Measurements from ENCODE around the gene ATP9A.

ATP9A gene

DNA sequence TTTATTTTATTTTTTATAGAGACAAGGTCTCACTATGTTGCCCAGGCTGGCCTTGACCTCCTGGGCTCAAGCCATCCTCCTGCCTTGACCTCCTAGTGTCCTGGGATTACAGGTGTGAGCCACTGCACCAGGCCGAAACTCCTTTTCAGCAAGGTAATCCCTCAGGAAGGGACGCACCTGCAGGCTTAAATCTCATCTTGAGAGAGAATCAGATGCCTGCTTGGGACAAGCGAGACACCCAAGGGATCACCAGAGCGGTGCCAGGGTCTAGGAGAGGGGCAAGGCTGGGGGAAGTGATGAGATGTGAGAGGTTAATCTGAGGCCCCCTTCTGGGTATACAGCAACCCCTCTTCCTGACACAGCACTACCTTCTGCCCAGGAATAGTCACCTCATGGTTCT is 4.0 kb upstream of the ATP9A start:
- no peak overlapping the region for H3K4me3 ChIP-seq (replicated peaks; ENCODE audit: insufficient read depth, low read length)
- no peak for DNase-seq (ENCODE audit: low read depth in 1 of 2, low spot score in 1 of 2)
- TF ChIP-seq, protein P1, sequence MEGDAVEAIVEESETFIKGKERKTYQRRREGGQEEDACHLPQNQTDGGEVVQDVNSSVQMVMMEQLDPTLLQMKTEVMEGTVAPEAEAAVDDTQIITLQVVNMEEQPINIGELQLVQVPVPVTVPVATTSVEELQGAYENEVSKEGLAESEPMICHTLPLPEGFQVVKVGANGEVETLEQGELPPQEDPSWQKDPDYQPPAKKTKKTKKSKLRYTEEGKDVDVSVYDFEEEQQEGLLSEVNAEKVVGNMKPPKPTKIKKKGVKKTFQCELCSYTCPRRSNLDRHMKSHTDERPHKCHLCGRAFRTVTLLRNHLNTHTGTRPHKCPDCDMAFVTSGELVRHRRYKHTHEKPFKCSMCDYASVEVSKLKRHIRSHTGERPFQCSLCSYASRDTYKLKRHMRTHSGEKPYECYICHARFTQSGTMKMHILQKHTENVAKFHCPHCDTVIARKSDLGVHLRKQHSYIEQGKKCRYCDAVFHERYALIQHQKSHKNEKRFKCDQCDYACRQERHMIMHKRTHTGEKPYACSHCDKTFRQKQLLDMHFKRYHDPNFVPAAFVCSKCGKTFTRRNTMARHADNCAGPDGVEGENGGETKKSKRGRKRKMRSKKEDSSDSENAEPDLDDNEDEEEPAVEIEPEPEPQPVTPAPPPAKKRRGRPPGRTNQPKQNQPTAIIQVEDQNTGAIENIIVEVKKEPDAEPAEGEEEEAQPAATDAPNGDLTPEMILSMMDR (IDR thresholded peaks at IDR 0.05; ENCODE audit: insufficient read depth, low read length): no peak
- TF ChIP-seq GABPA (IDR thresholded peaks at IDR 0.05; ENCODE audit: low read depth): no peak
- TF ChIP-seq SPI1 (IDR thresholded peaks at IDR 0.05; ENCODE audit: borderline replicate concordance, low read depth): no peak
- TF ChIP-seq, protein P2, sequence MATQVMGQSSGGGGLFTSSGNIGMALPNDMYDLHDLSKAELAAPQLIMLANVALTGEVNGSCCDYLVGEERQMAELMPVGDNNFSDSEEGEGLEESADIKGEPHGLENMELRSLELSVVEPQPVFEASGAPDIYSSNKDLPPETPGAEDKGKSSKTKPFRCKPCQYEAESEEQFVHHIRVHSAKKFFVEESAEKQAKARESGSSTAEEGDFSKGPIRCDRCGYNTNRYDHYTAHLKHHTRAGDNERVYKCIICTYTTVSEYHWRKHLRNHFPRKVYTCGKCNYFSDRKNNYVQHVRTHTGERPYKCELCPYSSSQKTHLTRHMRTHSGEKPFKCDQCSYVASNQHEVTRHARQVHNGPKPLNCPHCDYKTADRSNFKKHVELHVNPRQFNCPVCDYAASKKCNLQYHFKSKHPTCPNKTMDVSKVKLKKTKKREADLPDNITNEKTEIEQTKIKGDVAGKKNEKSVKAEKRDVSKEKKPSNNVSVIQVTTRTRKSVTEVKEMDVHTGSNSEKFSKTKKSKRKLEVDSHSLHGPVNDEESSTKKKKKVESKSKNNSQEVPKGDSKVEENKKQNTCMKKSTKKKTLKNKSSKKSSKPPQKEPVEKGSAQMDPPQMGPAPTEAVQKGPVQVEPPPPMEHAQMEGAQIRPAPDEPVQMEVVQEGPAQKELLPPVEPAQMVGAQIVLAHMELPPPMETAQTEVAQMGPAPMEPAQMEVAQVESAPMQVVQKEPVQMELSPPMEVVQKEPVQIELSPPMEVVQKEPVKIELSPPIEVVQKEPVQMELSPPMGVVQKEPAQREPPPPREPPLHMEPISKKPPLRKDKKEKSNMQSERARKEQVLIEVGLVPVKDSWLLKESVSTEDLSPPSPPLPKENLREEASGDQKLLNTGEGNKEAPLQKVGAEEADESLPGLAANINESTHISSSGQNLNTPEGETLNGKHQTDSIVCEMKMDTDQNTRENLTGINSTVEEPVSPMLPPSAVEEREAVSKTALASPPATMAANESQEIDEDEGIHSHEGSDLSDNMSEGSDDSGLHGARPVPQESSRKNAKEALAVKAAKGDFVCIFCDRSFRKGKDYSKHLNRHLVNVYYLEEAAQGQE (IDR thresholded peaks at IDR 0.05; ENCODE audit: insufficient replicate concordance, low read depth): no peak
- no peak for TF ChIP-seq POLR2AphosphoS5 (IDR thresholded peaks at IDR 0.05; ENCODE audit: low read depth)
- H3K27ac ChIP-seq (replicated peaks): no peak overlapping the region
- peaks cover 22% of the 10 kb centered on the region for H3K27me3 ChIP-seq (ENCODE audit: insufficient read depth, poor library complexity, severe bottlenecking)

DNA sequence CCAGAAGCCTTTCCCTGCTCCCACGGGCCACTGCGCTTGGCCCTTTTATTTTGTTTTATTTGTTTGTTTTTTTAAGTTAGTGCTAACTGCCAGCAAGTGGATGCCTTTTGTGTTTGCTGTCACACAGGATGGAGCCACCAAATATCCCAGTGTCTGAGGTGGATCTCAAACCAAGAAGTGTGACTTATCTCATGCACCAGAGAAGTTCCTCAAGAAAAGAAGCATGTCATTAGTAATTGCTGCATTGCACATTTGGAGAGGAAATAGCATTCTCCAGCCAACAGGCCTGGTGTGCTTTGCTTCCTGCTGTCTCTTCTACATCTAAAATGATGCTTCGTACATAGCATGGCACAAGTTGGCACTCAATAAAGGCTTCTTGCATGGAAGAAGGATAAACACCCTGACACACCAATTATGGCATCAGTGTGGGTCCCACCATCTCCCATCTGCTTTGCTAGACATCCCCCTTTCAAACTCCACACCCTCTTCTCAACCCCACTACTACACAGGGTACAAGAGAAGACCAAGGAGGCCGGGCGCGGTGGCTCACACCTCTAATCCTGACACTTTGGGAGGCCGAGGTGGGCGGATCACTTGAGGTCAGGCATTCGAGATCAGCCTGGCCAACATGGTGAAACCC is 1.9 kb upstream of the ATP9A start:
- Histone ChIP-seq H3K27ac (replicated peaks) (no peak overlapping the region), H3K27me3 (ENCODE audit: insufficient read depth, poor library complexity, severe bottlenecking) (peaks cover 35% of the 10 kb centered on the region), H3K4me3 (replicated peaks; ENCODE audit: insufficient read depth, low read length) (no peak overlapping the region)
- no peak for DNase-seq (ENCODE audit: low read depth in 1 of 2, low spot score in 1 of 2)
- TF ChIP-seq, protein P2 (IDR thresholded peaks at IDR 0.05; ENCODE audit: insufficient replicate concordance, low read depth): no peak
- no peak for TF ChIP-seq POLR2AphosphoS5 (IDR thresholded peaks at IDR 0.05; ENCODE audit: low read depth)
- no peak for TF ChIP-seq GABPA (IDR thresholded peaks at IDR 0.05; ENCODE audit: low read depth)
- TF ChIP-seq, protein P1 (IDR thresholded peaks at IDR 0.05; ENCODE audit: insufficient read depth, low read length): no peak
- no peak for TF ChIP-seq SPI1 (IDR thresholded peaks at IDR 0.05; ENCODE audit: borderline replicate concordance, low read depth)

DNA sequence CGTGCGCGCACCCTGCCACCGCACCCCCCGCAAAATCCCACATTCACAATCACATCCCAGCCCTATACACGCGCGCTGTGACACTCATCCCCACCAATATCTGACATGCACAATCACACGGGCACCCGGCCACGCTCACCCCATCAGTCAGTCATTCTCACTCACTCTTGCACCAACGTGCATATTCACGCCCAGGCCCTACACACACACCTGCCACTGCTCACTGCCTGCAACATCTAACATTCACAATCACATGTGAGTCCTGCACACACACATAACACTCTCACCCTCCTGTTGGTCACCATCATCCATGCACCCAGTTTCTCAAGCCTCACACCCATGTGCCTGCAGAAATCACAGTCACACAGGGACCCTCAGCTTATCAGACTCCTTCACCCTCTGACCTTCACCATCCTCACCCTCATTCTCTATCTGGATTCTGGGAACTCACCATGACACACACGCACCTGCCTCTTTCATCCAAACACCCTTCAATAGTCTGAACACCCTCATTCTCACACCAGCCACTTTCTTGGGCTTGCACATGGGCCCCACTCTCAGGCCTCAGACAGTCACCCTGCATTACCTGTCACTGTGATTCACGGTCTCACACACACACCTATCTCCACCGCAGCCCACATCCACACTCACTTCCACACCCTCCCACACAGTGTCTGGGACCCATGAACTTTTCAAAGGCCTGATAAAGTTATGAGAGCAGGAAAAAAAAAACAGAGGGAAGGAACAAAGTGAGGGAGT is 748 bp upstream of the ATP9A start:
- H3K4me3 ChIP-seq (replicated peaks; ENCODE audit: insufficient read depth, low read length): no peak overlapping the region

More for the DNA sequence above, 748 bp upstream of the ATP9A start:
- no peak for DNase-seq (ENCODE audit: low read depth in 1 of 2, low spot score in 1 of 2)
- no peak overlapping the region for H3K27ac ChIP-seq (replicated peaks)
- H3K27me3 ChIP-seq (ENCODE audit: insufficient read depth, poor library complexity, severe bottlenecking): peaks cover 35% of the 10 kb centered on the region
- TF ChIP-seq SPI1 (IDR thresholded peaks at IDR 0.05; ENCODE audit: borderline replicate concordance, low read depth) (no peak), POLR2AphosphoS5 (IDR thresholded peaks at IDR 0.05; ENCODE audit: low read depth) (no peak), GABPA (IDR thresholded peaks at IDR 0.05; ENCODE audit: low read depth) (no peak)
- TF ChIP-seq, protein P1 (IDR thresholded peaks at IDR 0.05; ENCODE audit: insufficient read depth, low read length): no peak
- TF ChIP-seq, protein P2 (IDR thresholded peaks at IDR 0.05; ENCODE audit: insufficient replicate concordance, low read depth): no peak

Measured in HL-60 (cell line).